GM12891 (cell line): Measurements from ENCODE around the gene FHIT.

Experiments
- DNase-seq: peaks from one replicate; pipeline ENCODE4 v3.0.0; 2011; ENCODE audit warnings: low spot score; ENCODE audit not compliant: insufficient read length
- FAIRE-seq: peaks from 2 replicates; lab custom pipeline; 2011; peaks lifted over from hg19 to GRCh38; lab: Jason Lieb, UNC
- PAX5 ChIP-seq: IDR thresholded peaks from 2 replicates; pipeline ENCODE4 v1.6.1; 2011; ENCODE audit warnings: low read length, moderate library complexity, mild to moderate bottlenecking; ENCODE audit not compliant: insufficient read depth, severe bottlenecking
- POLR2A ChIP-seq: IDR thresholded peaks from 2 replicates; pipeline ENCODE4 v1.6.1; 2011; ENCODE audit warnings: low read depth, low read length, control low read depth
- POLR2AphosphoS5 ChIP-seq: IDR thresholded peaks from 2 replicates; pipeline ENCODE4 v1.6.1; 2011; ENCODE audit warnings: low read depth, low read length, control low read depth
- POU2F2 ChIP-seq: IDR thresholded peaks from 2 replicates; pipeline ENCODE4 v1.6.1; 2011; ENCODE audit warnings: low read depth, mild to moderate bottlenecking, control low read depth, low read length, moderate library complexity
- SPI1 ChIP-seq: IDR thresholded peaks from 2 replicates; pipeline ENCODE4 v1.6.1; 2011; ENCODE audit warnings: low read depth, low read length, control low read depth
- TAF1 ChIP-seq: IDR thresholded peaks from 2 replicates; pipeline ENCODE4 v1.6.1; 2011; ENCODE audit warnings: low read depth, low read length, control low read depth

FHIT gene

DNA sequence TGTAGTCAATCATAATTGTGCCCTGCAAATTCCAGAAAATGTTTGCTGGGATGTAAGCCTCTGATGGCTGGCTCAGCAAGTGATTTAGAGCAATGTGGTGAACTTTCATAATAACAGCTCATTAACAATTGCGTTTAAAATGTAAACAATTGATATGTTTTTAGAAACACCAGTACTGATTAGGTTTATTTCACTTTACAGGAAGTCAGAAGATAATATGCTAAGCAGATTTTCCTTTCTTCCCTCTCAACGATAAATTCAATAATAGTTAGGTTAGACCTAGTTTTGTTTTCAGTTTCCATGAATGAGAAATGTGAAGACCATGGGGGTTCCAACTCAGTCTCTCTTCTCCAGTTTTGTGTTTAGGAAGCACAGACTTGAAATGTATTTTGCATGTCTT is 71.0 kb downstream of the FHIT start:
- FAIRE-seq (no peak), DNase-seq (no peak)
- TF ChIP-seq POLR2AphosphoS5 (no peak), SPI1 (no peak), PAX5 (no peak), POLR2A (no peak), POU2F2 (no peak), TAF1 (no peak)

DNA sequence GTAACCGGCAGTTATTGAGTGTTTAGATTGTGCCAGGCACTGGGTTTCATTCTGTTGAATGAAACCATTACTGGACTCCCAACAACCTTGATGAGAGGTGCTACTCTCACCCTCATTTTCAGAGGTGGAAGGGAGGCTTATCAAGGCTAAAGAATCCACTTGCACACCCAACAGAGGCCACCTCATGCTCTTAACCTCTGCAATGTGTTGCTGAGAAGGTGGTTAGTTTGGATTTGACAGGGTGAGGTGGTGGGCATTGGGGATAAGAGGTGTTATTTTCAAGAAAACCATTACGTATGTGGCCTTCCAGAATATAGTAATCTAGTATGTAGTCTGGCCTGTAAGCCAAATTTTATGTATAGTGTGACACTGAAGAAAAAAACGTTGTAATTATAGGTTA is 73.1 kb downstream of the FHIT start:
- no peak for TF ChIP-seq TAF1
- TF ChIP-seq POLR2AphosphoS5 = no peak
- TF ChIP-seq PAX5 = no peak
- no peak for TF ChIP-seq POLR2A
- no peak for TF ChIP-seq POU2F2
- TF ChIP-seq SPI1 = no peak
- DNase-seq (no peak), FAIRE-seq (no peak)

DNA sequence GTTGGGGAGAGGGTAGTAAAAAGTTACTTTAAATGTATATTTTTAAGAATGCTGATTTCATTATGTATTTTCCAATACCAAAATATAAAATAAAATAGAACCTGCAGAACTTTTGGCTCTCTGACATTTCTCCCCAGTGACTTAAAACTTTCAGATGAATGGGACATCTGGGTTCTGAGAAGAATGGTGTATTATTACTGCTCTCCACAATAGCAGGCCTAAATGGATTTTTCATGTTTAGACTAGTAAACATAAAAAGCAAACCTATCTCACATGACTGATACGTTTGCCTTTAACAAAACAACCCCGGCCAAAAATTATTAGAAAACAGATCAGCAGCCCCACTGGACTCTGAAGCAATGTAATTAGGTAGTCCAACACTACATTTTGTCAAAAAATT is 73.8 kb downstream of the FHIT start:
- DNase-seq (no peak), FAIRE-seq (no peak)
- no peak for TF ChIP-seq SPI1
- TF ChIP-seq PAX5 = no peak
- no peak for TF ChIP-seq POLR2A
- no peak for TF ChIP-seq TAF1
- no peak for TF ChIP-seq POLR2AphosphoS5
- TF ChIP-seq POU2F2 = no peak

- TF ChIP-seq POU2F2 (no peak), PAX5 (no peak), TAF1 (no peak), POLR2AphosphoS5 (no peak), SPI1 (no peak), POLR2A (no peak)
- DNase-seq (no peak), FAIRE-seq (no peak)
Observed at GRCh38 chr3:61173676-61174075, 77.6 kb downstream of the FHIT start.

GRCh38 chr3:61172684-61173083 is 78.6 kb downstream of the FHIT start:
- DNase-seq (no peak), FAIRE-seq (peak; percentile 28)
- TF ChIP-seq POLR2A (no peak), POU2F2 (no peak), PAX5 (no peak), TAF1 (no peak), SPI1 (no peak), POLR2AphosphoS5 (no peak)

DNA sequence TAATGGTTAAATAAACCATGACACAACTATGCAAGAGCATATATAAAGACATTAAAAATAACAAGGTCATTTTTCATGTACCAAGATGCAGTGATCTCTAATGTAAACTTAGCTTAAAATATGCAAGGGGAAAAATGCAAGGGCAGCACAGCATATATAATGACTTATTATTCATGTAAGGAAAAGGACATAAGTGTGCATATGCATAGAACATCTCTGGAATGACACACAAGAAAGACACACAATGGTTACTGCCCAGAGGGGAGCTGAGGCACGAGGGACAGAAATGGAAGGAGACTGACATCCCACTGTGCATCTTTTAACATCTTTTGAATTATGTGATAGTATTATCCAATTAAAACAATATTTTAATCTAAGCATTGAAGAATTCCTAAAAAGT is 79.0 kb downstream of the FHIT start:
- TF ChIP-seq POLR2AphosphoS5 = no peak
- TF ChIP-seq PAX5 = no peak
- no peak for TF ChIP-seq SPI1
- no peak for TF ChIP-seq TAF1
- no peak for TF ChIP-seq POLR2A
- TF ChIP-seq POU2F2 = no peak
- FAIRE-seq (no peak), DNase-seq (no peak)

DNA sequence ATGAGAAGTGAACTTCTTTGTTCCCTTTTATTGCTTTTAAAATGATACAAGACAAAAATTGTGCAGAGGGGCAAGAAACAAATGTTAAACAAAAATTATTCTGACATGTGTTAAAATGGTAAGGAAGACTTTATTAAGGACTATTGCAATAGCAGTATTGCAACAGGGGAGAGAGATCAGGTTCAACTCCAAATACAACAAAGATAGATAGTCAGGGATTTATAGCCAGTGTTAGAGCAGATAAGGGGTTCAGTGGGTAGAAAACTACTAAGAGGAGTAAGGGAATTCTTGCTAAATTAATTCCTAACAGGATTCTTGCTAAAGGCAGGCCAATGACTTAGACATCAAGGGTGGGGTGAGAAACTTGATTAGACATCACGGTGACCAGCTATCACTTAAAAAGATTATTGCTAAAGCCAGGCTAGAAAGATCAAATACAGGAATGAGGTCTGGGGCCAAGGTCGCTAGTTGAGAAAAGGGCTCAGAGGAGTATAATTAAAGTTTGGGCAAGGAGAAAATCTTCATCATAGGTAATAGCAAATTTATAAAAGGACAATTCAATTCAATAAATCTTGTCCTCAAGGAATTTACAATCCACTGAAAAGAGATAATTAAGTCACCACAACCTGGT is 81.5 kb downstream of the FHIT start:
- TF ChIP-seq TAF1 (no peak), POLR2A (no peak), PAX5 (no peak), SPI1 (no peak), POLR2AphosphoS5 (no peak), POU2F2 (no peak)
- no peak for DNase-seq
- FAIRE-seq = no peak

DNA sequence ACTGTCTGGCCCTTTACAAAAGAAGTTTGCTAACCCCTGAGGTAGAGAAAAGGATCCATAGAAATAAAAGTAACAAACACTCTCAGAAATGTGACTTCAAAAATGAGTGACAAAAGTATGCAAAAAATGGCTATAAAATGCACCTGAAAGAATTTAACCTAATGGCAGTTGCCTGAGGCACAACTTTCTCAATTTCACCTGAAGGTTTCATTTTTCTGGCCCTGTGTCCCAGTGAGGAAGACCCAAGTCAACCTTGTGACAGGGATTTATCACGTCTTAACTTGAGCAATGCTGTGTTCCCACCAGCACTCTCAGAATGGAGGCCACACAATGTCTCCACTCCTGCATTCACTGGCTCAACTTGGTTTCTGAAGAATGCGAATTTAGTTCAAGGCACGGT is 83.0 kb downstream of the FHIT start:
- FAIRE-seq (no peak), DNase-seq (no peak)
- no peak for TF ChIP-seq POLR2AphosphoS5

GRCh38 chr3:61162965-61163364 is 88.3 kb downstream of the FHIT start:
- TF ChIP-seq TAF1 (no peak), POLR2AphosphoS5 (no peak), PAX5 (no peak), SPI1 (no peak), POLR2A (no peak), POU2F2 (no peak)
- DNase-seq = no peak
- FAIRE-seq = no peak

DNA sequence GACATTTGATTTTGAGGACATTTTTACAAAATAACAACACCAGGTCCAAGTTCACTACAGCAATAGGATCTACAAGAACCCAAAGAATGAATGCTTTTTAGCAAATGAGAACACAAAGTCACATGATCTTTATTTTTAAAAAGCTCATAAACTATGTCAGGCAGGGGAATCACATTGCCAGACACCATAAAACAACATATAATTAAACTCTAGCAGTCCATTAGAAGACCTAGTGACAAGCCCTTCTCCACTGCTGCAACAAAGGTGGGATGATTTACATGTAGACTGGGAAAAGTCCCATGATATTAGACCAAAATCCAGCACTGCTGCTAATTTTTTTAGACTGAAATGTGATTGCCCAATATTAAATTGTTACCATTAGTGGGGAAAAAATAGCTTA is 92.6 kb downstream of the FHIT start:
- DNase-seq (no peak), FAIRE-seq (no peak)

More for the DNA sequence above, 92.6 kb downstream of the FHIT start:
- TF ChIP-seq POLR2A = no peak
